ENCODE data around the gene OTUD3.
"Not testable (repeated sequence)": the region's sequence is repeated elsewhere in the genome, so short reads cannot be mapped to it uniquely, and the experiment has no call there.

OTUD3 gene

DNA sequence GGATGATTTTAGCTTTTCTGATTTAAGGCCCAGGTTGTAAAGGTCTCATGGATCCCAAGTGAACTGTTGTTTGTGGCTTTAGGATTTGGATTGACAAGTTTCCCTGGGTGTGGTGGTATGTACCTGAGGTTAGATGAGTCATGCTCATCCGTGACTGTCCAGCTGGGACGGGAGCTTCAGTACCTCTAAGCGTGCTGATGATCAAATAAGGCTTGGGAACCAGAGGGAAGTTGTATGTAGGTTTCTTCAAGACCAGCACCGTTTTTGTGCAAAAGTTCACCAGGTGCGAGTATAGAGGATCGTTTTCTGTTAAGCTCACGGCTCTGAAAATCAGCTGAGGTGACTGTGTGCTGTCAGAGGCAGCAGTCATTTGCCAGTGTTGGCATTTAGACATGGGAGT, 21.4 kb downstream of the OTUD3 start:
- H3K4me3 ChIP-seq (ENCODE audit: low read depth, low read length) = no peak overlapping the region
- DNase-seq (ENCODE audit: low read depth) = no peak

DNA sequence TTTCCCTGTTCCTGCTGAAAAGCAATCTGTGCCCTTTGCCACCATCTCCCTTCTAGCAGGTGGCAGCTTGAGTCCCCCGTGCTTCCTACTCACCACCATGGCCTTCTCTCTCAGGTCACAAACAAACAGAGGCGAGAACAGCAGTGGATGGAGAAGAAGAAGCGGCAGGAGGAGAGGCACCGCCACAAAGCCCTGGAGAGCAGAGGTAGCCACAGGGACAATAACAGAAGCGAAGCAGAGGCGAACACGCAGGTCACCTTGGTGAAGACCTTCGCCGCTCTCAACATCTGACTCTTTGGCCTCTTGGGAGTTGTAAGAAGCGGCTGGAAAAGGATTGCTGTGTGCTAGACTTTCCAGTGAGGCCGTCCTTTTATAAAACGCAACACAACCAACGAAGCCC, 25.3 kb downstream of the OTUD3 start:
- no peak for DNase-seq (ENCODE audit: low read depth)
- H3K4me3 ChIP-seq (ENCODE audit: low read depth, low read length) = no peak overlapping the region

DNA sequence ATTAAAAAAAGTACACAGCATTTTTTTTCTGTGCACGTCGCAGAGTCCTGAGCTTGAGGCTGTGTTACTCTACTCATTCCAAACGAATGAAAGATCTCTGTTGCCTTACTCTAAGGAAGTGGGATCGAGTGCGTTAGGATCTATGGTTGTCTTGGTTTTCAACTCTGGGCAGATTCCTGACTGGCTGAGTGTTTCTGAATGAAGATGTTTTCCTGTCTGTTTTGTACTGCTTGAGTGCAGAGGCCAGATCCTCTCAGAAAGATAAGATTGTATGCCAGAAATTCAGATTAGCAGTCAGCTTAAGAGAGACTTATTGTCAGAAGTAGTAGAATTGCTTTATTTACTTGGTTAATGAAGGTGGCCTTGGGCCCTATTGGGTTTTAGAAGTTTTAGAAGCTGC, 27.2 kb downstream of the OTUD3 start:
- no peak overlapping the region for H3K4me3 ChIP-seq (ENCODE audit: low read depth, low read length)
- DNase-seq (ENCODE audit: low read depth) = no peak

DNA sequence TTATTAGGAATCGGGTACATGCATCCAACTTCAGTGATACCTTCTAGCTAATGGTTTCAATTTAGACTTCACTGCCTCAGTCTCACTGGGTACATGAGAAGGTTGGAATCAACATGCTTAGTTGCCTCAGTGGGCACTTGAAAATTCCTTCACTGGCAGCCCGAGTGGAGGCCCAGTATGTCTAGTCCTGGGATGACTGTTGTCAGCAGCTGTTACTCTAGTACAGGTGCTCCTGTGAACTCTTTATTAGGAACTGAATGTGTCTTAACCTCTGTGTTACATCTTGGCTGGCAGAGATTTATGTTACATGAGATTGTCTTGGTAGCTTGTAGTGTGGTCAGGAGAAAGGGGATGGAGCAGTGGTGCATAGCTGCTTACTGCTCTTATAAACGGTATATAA, 27.8 kb downstream of the OTUD3 start:
- DNase-seq (ENCODE audit: low read depth) = no peak
- H3K4me3 ChIP-seq (ENCODE audit: low read depth, low read length) = no peak overlapping the region

DNA sequence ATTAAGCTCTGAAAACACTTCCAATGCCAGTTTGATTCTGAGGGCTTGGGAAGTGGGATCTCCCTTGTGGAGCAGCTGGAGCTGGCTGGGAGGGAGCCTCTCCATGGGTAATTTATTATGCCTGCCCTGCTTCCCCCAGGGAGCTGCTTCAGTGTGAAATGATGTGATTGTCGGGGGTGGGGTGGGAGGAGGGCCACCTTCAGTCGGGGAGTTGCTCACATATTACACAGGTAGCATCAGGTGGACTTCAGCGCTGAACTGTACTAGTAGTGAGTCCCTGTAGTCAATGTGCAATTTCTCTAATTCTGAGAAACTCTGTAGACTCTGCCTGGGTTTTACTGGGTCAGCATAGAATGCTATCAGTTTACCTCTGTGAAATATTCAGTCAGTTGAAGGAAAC, 28.5 kb downstream of the OTUD3 start:
- DNase-seq (ENCODE audit: low read depth) = no peak

DNA sequence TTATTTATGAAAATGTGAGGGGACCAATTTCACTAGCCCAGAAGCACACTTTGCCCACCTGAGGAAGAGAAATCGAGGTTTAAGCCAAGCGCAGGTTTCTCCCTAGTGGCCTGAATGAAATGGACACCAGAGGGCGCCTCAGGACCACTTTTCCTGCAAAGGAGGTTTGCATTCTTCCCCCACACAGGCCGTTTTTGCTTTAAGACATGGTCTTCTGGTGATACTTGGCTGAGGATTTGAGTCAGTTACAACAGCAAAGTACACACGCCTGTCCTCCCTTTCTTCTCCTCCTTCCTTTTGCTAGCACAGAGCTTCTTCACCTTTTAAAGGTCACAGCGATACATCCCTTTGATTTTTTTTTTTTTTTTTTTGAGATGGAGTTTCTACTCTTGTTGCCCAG, 35.9 kb downstream of the OTUD3 start:
- peak; percentile 38 for DNase-seq (ENCODE audit: low read depth)
- no peak overlapping the region for H3K4me3 ChIP-seq (ENCODE audit: low read depth, low read length)

More for the DNA sequence above, 28.5 kb downstream of the OTUD3 start:
- H3K4me3 ChIP-seq (ENCODE audit: low read depth, low read length) = no peak overlapping the region

DNA sequence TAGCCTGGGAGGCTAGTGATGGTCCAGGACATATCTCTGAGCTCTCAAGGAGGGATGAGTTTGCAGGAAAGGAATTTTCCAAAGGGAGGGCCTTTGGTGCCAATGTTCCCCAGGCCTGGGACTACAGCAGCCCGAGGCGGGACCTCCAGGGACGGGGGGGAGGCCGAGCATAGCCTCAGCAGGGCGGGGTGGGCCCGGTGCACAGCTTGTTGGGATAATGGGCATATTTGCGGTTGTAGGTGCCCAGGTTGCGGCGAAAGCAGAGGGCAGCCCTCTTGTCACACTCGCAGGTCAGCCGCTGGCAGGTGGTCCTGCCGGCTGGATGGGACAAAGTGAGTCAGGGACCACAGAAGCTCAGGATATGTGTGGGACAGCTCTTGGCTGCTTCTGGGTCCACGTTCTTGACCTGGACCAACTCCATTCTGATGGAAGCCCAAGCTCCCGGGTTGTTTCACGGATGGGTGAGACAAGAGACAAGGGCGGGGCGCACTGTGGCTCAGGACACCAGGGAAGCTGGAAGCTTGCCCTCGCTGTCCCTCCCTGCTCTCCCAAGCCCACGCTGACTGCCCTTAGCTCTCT, 38.0 kb downstream of the OTUD3 start:
- no peak for DNase-seq (ENCODE audit: low read depth)
- no peak overlapping the region for H3K4me3 ChIP-seq (ENCODE audit: low read depth, low read length)

DNA sequence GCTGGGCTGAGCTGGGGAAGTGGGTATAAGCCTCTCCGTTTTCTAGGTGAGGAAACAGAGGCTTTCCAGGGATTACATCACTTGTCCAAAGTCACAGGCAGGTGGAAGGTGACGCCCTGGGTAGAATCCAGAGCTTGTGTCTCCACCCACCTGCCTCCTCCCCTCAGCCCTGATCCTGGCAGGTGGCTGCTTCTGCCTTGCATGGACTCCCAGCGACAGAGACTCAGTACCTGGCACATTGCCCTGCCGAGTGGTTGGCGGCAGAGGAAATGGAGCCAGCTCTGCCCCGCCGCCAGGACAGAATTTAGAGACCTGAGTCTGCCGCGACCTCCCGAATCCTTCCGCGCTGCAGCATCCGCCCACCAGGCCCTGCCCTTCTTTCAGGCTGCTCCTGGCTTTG, 39.1 kb downstream of the OTUD3 start:
- H3K4me3 ChIP-seq (ENCODE audit: low read depth, low read length) = no peak overlapping the region
- DNase-seq (ENCODE audit: low read depth) = no peak

DNA sequence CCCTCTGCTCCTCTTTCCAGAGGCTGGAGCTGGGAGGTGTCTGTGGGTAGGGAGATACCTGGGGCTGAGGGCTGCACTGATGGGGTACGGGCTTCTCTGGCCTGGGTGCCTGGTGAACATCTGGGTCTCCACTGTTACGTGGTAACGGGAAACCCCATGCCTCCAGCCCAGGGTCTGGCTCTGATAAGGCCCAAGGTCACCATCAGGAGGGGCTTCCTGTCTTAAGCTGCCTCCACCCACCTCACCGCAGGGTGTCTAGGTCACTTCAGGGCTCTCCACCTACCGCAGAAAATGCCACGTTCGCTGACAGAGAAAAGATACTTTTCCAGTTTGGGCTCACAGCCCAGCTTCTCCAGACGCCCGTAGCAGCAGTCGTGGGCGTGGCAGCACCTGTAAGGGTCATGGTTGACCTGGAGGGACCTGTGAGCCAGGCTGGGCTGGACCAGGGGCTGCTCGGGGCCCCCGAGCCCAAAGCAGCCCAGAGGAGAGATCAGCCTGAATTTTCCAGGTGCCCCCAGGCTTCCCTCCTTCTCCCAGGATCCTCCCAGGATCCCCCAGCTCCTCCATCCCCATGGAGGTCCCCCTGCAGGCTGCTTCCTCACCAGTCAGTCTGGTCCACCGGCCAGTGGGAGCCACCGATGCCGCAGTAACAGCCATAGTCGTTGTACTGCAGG, 40.0 kb downstream of the OTUD3 start:
- no peak overlapping the region for H3K4me3 ChIP-seq (ENCODE audit: low read depth, low read length)
- no peak for DNase-seq (ENCODE audit: low read depth)

DNA sequence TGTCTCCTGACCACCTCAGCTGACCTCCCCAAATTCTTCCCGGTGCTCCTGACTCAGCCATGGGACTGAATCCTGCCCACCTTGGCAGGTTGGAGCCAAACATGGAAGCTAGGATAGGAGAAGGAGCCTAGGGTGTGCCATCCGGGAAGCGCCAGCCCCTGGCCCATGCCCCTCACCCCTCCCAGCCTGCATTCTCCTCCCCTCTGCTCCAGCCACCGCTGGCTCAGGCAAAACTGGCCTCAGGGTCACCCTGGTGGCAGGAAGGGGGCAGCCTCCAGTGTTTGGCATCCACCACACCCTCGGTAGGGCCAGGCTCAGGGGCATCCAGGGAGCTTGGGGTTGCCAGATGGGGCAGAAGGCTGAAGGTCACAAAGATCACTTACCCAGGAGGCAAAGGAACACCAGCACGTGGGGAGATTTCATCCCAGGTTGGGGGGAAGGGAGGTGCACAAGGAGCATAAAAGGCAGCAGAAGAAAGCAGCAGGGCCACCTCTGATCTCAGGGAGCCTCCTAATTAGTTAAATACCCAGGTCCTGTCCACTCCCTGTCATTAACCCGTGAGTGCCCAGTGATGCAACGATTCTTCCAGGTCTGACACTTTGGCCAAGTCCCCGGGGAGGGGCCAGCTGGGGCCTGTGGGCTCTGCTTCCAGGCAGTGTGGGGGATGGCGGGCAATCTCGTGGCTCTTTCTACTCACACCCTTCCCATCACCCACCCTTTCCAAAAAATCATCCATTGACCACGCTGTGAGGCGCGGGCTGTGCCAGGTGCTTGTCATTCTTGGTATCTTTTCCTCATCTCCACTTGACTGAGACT, 41.1 kb downstream of the OTUD3 start, which contains the start of gene PLA2G2E:
Gene PLA2G2E, minus strand, starts transcription at position 481 of the 816 bp plus-strand sequence. Its CDS starts 58 bp downstream, at position 423.
- H3K4me3 ChIP-seq (ENCODE audit: low read depth, low read length) = no peak within 1 kb of the TSS
- DNase-seq (ENCODE audit: low read depth) = no peak

DNA sequence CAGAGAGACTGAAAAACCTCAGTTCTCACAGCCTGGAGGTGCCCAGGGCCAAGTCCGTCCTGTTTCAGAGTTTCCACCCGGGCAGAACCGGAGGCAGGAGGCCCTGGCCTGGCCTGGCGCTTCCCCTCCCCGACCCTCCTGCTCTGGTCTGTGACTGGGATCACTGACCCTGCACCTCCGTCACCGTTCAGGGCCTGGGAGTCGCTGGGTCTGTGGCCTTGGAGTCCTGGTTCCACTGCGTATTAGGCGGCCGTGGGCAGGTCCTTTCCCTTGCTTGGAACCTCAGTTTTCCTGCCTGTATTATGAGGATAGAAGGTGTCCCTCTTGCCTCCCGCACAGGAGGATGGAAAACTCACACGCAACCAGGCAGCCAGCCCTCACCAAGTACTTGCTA, 41.8 kb downstream of the OTUD3 start:
- H3K4me3 ChIP-seq (ENCODE audit: low read depth, low read length) = no peak overlapping the region
- DNase-seq (ENCODE audit: low read depth) = no peak

DNA sequence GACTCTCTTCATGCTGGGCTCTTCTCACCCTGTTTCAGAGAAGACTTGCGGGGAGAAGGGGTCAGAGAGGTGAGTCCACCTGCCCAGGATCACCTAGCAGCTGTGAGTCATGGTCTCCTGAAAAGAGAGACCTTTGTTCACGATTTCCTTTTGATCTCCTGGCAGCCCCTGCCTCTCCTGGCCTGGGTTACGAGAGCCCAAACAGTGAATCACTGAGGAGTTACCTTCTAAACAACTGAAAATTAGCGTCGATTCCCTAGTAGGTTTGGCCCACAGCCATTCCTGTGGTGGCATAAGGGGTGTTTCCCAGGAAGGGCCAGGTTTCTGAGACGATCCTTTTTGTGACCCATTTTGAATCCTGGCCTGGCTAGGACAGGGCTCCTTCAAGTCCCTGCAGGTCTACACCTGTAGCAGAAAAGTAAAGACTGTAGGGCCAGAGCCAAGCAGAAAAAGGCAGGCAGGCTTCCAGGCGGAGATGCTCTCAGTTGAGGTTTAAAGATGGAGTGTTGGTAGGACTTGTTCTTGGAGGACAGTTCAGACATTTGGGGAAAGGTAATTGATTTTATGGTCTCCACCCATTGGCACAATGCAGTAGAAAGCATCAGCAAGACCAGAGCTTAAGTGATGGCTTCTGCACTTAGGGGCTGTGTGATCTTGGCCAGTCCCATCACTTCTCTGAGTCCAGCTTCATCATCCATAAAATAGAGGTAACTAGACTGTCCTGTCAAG, 43.3 kb downstream of the OTUD3 start:
- H3K4me3 ChIP-seq (ENCODE audit: low read depth, low read length) = no peak overlapping the region
- DNase-seq (ENCODE audit: low read depth) = no peak

DNA sequence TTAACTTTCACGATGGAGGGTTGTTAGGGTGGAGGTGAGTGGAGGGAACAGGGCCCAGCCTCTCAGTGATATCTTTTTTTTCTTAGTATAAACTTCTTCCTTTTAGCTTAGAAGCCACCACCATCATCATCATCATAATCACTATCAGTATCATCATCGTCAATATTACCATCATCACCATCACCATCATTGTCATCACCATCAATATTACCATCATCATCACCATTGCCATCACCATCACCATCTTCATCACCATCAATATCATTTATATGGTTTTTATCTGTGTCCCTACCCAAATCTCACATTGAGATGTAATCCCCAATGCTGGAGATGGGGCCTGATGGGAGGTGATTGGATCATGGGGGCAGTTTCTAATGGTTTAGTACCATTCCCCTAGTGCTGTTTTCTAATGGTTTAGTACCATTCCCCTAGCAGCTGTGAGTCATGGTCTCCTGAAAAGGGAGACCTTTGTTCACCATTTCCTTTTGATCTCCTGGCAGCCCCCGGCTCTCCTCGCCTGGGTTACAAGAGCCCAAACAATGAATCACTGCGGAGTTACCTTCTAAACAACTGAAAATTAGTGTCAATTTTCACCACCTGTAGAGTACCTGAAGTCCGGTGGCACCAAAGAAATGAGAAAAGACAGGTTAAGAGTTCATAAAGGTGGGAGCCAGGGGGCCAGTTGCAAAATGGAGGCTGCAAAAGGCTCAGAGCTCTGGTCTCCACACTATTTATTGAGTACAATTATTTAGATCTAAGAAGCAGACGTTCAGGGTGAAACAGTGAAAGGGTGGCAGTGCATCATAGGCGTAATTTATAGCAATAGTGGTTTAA, 44.3 kb downstream of the OTUD3 start:
- no peak overlapping the region for H3K4me3 ChIP-seq (ENCODE audit: low read depth, low read length)
- DNase-seq (ENCODE audit: low read depth) = no peak

DNA sequence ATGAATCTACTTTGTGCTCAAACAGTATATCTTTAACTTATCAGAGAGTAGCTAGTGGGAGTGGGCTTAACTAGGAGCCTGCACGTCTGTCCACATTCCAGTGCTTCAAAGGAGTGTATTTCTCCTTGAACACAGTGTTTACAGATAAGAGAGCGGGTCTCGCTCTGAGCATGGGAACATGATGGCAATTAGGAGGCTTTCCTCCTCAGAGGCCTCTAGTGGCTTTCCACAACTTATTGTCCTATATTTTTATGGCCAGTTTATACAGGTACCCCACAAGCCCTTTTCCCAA, 44.9 kb downstream of the OTUD3 start:
- not testable (repeated sequence) for DNase-seq (ENCODE audit: low read depth); H3K4me3 ChIP-seq (ENCODE audit: low read depth, low read length)

DNA sequence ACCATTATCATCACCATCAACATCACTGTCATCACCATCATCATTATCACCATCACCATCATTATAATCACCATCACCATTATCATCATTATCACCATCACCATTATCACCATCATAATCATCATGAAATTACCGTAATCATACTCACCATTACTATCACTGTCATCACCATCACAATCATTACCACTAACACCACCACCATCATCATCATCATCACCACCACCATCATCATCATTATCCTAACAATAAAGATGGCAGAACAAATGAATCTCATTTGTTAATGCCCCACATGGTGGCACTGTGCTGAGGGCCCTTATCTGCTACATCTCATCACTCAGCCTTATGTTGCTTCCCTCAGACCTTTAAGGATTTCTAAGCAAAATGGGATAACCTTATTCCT, 50.7 kb downstream of the OTUD3 start:
- no peak overlapping the region for H3K4me3 ChIP-seq (ENCODE audit: low read depth, low read length)
- DNase-seq (ENCODE audit: low read depth) = no peak

DNA sequence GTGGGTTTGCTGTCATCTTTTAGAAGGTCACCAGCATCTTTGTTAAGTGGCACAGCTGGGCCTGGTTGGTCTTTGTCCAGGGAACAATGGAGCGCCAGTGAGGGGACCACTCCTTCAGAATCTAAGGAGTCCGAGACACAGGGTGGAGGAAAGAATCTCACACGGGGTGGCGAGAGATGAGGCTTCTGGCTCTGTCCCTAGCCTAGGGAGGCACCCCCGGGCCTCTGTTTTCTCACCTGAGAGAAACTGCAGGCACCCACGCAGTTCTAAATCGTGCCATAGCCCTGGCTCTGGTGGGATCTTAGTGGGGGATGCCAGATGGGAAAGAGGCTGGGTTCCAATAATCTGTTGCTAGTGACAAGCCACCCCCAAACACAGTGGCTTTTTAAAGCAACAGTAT, 52.1 kb downstream of the OTUD3 start:
- H3K4me3 ChIP-seq (ENCODE audit: low read depth, low read length) = no peak overlapping the region
- no peak for DNase-seq (ENCODE audit: low read depth)

DNA sequence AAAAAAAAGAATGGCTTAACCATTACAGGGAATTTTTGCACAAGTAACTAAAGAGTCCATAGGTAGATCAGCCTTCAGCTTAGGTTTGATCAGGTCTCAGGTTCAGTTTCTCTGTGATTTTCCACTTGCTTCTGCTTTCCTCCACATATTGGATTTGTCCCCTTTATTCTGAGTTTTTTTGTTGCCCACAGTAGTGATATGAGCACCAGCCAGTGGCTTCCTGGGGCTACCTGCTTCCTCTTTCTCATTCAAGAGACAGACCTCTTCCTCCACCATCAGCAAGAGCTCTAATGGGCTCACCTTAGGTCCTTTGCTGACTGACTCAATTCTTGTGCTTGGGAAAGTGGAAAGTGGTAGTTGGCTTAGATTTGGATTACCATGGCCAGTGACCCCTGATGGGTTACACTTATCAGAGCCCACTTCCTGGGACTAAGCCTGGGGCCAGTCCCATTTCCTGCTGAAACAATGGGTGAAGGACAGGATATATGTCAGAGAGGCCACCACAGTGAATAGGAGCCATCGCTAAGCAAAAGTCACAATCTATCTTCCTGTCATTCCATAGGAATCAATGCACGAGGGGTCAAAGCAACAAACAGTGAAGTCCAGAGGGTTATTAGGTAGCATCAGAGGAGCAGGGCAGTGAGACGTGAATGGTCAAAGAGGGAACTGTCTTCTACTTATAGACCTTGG, 54.0 kb downstream of the OTUD3 start:
- no peak overlapping the region for H3K4me3 ChIP-seq (ENCODE audit: low read depth, low read length)
- DNase-seq (ENCODE audit: low read depth) = no peak

DNA sequence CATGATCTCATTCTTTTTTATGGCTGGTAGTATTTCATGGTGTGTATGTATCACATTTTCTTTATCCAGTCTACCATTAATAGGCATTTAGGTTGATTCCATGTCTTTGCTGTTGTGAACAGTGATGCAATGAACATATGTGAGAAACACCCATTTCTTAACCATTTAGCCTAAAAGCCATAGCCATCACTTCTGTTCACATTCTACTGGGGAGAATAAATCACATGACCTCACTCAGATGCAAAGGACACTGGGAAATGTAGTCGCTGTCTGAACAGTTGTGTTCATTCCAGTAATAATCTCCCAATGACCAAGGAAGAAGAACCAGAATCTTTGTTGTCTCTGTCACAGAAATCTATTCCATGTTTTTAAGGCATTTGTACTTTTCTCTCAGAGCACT, 56.3 kb downstream of the OTUD3 start:
- DNase-seq (ENCODE audit: low read depth) = no peak
- H3K4me3 ChIP-seq (ENCODE audit: low read depth, low read length) = no peak overlapping the region

Measured in skeletal muscle cell (primary cell).